ENCODE data around the gene PACRG.

DNA sequence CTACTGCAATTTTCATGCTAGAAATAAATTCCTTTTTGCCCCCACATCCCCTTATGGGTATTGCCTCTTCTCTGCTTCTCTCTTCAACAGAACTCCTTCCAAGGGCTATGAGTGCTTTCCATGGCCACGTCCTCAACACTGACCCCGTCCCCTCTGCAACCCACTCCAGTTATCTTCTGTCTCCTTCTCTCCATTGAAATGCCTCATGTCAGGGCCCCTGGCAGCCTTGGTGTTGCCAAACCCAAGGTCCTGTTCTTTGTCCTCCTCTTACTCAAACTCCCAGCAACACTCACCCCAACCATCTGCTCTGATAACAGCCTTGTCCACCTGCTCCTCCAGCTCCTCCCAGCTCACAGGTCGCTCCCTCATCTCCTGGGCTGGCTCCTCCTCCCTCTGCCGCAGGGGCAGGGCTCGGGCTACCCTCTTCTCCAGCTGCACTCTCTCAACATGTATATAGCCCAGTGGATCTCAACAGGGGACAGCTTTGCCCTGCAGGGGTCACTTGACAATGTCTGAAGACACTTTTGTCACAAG, 490.7 kb downstream of the PACRG start:
- TF ChIP-seq POLR2A (IDR thresholded peaks at IDR 0.05; ENCODE audit: low read depth, low read length): no peak
- no peak for TF ChIP-seq POLR2AphosphoS5 (IDR thresholded peaks at IDR 0.05; ENCODE audit: low read depth, low read length)

All from GM12892 (cell line).